H9 (cell line): ENCODE data around the gene AMACR. TPM values are rescaled to one million over a fixed set of nuclear protein-coding genes. Genes with fewer than 3 reads are reported as not detected.

ENCODE experiments used
- DNase-seq: peaks from one replicate; pipeline ENCODE4 v3.0.0-alpha.2; 2017
- H2AFZ ChIP-seq: one replicate; pipeline ENCODE4 v1.6.1; 2013; ENCODE audit warnings: mild to moderate bottlenecking, low read length, control low read depth, moderate library complexity
- H2AK5ac ChIP-seq: 2 replicates; pipeline ENCODE4 v1.6.1; 2013; ENCODE audit warnings: low read length, control low read depth, mixed read lengths; ENCODE audit not compliant: insufficient read length
- H2BK120ac ChIP-seq: one replicate; pipeline ENCODE4 v1.6.1; 2013; ENCODE audit warnings: low read depth, mild to moderate bottlenecking, low read length, control low read depth, inconsistent platforms; ENCODE audit not compliant: poor library complexity, severe bottlenecking
- H2BK12ac ChIP-seq: 2 replicates; pipeline ENCODE4 v1.6.1; 2013; ENCODE audit warnings: low read length, control low read depth, mixed read lengths, low read depth; ENCODE audit not compliant: insufficient read length
- H2BK15ac ChIP-seq: 2 replicates; pipeline ENCODE4 v1.6.1; 2013; ENCODE audit warnings: low read depth, low read length, control low read depth
- H2BK20ac ChIP-seq: one replicate; pipeline ENCODE4 v1.6.1; 2013; ENCODE audit warnings: low read depth, mild to moderate bottlenecking, low read length, control low read depth, inconsistent platforms; ENCODE audit not compliant: poor library complexity, severe bottlenecking
- H2BK5ac ChIP-seq: 2 replicates; pipeline ENCODE4 v1.6.1; 2013; ENCODE audit warnings: low read length, control low read depth, mixed read lengths; ENCODE audit not compliant: insufficient read length
- H3K14ac ChIP-seq: 2 replicates; pipeline ENCODE4 v1.6.1; 2013; ENCODE audit warnings: low read length, control low read depth; ENCODE audit not compliant: insufficient read depth
- H3K18ac ChIP-seq: 2 replicates; pipeline ENCODE4 v1.6.1; 2013; ENCODE audit warnings: low read depth, mild to moderate bottlenecking, mixed read lengths, low read length, control low read depth; ENCODE audit not compliant: insufficient read length
- H3K23ac ChIP-seq: 2 replicates; pipeline ENCODE4 v1.6.1; 2013; ENCODE audit warnings: low read length, control low read depth, mixed read lengths, low read depth; ENCODE audit not compliant: insufficient read length
- H3K23me2 ChIP-seq: 2 replicates; pipeline ENCODE4 v1.6.1; 2013; ENCODE audit warnings: low read depth, mild to moderate bottlenecking, mixed read lengths, low read length, control low read depth; ENCODE audit not compliant: insufficient read length, poor library complexity, severe bottlenecking
- H3K27ac ChIP-seq: 2 replicates; pipeline ENCODE4 v1.5.1; 2013; ENCODE audit warnings: low read length, control low read depth, mixed read lengths, low read depth; ENCODE audit not compliant: insufficient read length
- H3K27me3 ChIP-seq: 2 replicates; pipeline ENCODE4 v1.6.1; 2013; ENCODE audit warnings: low read length, control low read depth, inconsistent platforms; ENCODE audit not compliant: insufficient read depth
- H3K4ac ChIP-seq: 2 replicates; pipeline ENCODE4 v1.6.1; 2013; ENCODE audit warnings: low read depth, mild to moderate bottlenecking, control low read depth, inconsistent platforms, low read length, moderate library complexity
- H3K4me1 ChIP-seq: 2 replicates; pipeline ENCODE4 v1.6.1; 2013; ENCODE audit warnings: low read length, control low read depth, inconsistent platforms; ENCODE audit not compliant: insufficient read depth
- H3K4me2 ChIP-seq: 2 replicates; pipeline ENCODE4 v1.6.1; 2013; ENCODE audit warnings: low read length, control low read depth, mixed read lengths; ENCODE audit not compliant: insufficient read length, insufficient read depth
- H3K56ac ChIP-seq: 2 replicates; pipeline ENCODE4 v1.6.1; 2013; ENCODE audit warnings: low read depth, mild to moderate bottlenecking, mixed read lengths, low read length, control low read depth; ENCODE audit not compliant: insufficient read length
- H3K79me1 ChIP-seq: 2 replicates; pipeline ENCODE4 v1.6.1; 2013; ENCODE audit warnings: low read depth, mild to moderate bottlenecking, moderate library complexity, low read length, control low read depth, inconsistent platforms; ENCODE audit not compliant: insufficient read depth, poor library complexity, severe bottlenecking
- H3K79me2 ChIP-seq: 2 replicates; pipeline ENCODE4 v1.6.1; 2013; ENCODE audit warnings: low read length, control low read depth, inconsistent platforms; ENCODE audit not compliant: insufficient read depth
- H3K9ac ChIP-seq: 2 replicates; pipeline ENCODE4 v1.6.1; 2013; ENCODE audit warnings: low read length, control low read depth, mixed read lengths; ENCODE audit not compliant: insufficient read length; ENCODE audit errors: extremely low read depth
- H3K9me3 ChIP-seq: one replicate; pipeline ENCODE4 v1.6.1; 2013; ENCODE audit warnings: low read depth, low read length, inconsistent platforms; ENCODE audit not compliant: control insufficient read depth
- H3T11ph ChIP-seq: one replicate; pipeline ENCODE4 v1.6.1; 2013; ENCODE audit warnings: mild to moderate bottlenecking, low read length, control low read depth, inconsistent platforms
- H4K20me1 ChIP-seq: one replicate; pipeline ENCODE4 v1.6.1; 2013; ENCODE audit not compliant: control insufficient read depth, insufficient read length, insufficient read depth
- H4K5ac ChIP-seq: 2 replicates; pipeline ENCODE4 v1.6.1; 2013; ENCODE audit warnings: low read depth, mild to moderate bottlenecking, mixed read lengths, low read length, control low read depth; ENCODE audit not compliant: insufficient read length
- H4K8ac ChIP-seq: replicated peaks from 2 replicates; pipeline ENCODE4 v1.6.1; 2013; ENCODE audit warnings: low read length, control low read depth, mixed read lengths, low read depth; ENCODE audit not compliant: insufficient read length
- H4K91ac ChIP-seq: 2 replicates; pipeline ENCODE4 v1.6.1; 2013; ENCODE audit warnings: low read depth, mild to moderate bottlenecking, moderate library complexity, mixed read lengths, low read length, control low read depth; ENCODE audit not compliant: insufficient read length
- H3K27ac Mint-ChIP-seq, 3 experiments: 2 replicates in 2 of 3; 3 replicates in 1 of 3; pipeline ENCODE4 v1.8.0; 2020 to 2021; ENCODE audit warnings: mixed read lengths in 3 of 3, mild to moderate bottlenecking in 1 of 3, moderate library complexity in 1 of 3
- H3K27me3 Mint-ChIP-seq: 2 replicates; pipeline ENCODE4 v1.8.0; 2021; ENCODE audit warnings: low read depth, mild to moderate bottlenecking, moderate library complexity, mixed read lengths
- H3K36me3 Mint-ChIP-seq, 3 experiments: 2 replicates in 2 of 3; 3 replicates in 1 of 3; pipeline ENCODE4 v1.8.0; 2020 to 2021; ENCODE audit warnings: low read depth in 3 of 3, mixed read lengths in 3 of 3; ENCODE audit not compliant: insufficient read depth in 1 of 3
- H3K4me1 Mint-ChIP-seq, 2 experiments: 2 replicates each; pipeline ENCODE4 v1.8.0; 2020; ENCODE audit warnings: mixed read lengths in 2 of 2
- H3K4me3 Mint-ChIP-seq, 2 experiments: 2 replicates in 1 of 2; 3 replicates in 1 of 2; pipeline ENCODE4 v1.8.0; 2020 to 2021; ENCODE audit warnings: mild to moderate bottlenecking in 2 of 2, mixed read lengths in 2 of 2, moderate library complexity in 1 of 2
- H3K9me3 Mint-ChIP-seq, 2 experiments: 2 replicates in 1 of 2; 3 replicates in 1 of 2; pipeline ENCODE4 v1.8.0; 2020; ENCODE audit warnings: mild to moderate bottlenecking in 2 of 2, mixed read lengths in 2 of 2, moderate library complexity in 1 of 2
- WGBS: extraction: QIAGEN DNeasy Blood & Tissue Kit; methylation state at CpG from one replicate; pipeline ENCODE4 v1.1.7; 2013; ENCODE audit warnings: missing lambda C conversion rate, low lambda C conversion rate, mixed read lengths; ENCODE audit not compliant: insufficient read length; ENCODE audit errors: extremely low coverage; 5-methylcytosine and 5-hydroxymethylcytosine counted together
- total RNA-seq: library from RNA; stranded (reverse); gene quantifications from 2 replicates; pipeline ENCODE4 v1.2.1, GENCODE V29; 2021
- TF ChIP-seq, protein P1 (sequence below): fragments of 200-600 bp; sonication (generic); conservative IDR thresholded peaks from 3 replicates; pipeline ENCODE4 v1.8.0; 2021; ENCODE audit warnings: antibody characterized with exemption, mild to moderate bottlenecking

The AMACR gene
- total RNA-seq, 1 experiment from 2014 or later, result 9.7 TPM

DNA sequence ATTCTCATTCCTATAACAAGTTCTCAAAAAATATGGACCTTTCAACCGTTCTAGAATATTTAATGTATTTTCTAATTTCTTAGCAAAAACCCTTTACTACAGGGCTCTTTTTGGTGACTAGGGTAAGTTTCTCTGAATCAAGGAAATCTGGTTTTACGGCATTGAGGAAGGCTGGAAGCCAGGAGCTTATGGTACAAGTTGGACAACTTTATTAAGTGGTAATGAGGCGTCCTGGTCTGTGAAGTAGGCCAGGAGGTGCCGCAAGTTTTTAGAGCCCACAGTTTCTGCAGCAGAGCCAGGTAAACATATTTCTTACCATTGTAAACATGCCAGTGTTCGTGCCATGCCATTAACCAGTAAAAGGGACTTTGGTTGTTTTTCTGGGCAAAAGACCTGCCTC lies 49.7 kb upstream of the AMACR start:
- H3K36me3 Mint-ChIP-seq, result peaks cover 17 to 25% (median 25%) of the 10 kb centered on the region in 3 experiments

More for the DNA sequence above, 49.7 kb upstream of the AMACR start:
- no peaks in the 10 kb centered on the region for H3K79me1 ChIP-seq
- no peak overlapping the region for H3K27ac Mint-ChIP-seq
- H4K91ac ChIP-seq, result no peak overlapping the region
- no peak overlapping the region for H2BK5ac ChIP-seq
- no peak overlapping the region for H3K4me3 Mint-ChIP-seq
- DNase-seq, result no peak
- H2BK12ac ChIP-seq, result no peak overlapping the region
- H3K27ac ChIP-seq, result no peak overlapping the region
- TF ChIP-seq, protein P1, sequence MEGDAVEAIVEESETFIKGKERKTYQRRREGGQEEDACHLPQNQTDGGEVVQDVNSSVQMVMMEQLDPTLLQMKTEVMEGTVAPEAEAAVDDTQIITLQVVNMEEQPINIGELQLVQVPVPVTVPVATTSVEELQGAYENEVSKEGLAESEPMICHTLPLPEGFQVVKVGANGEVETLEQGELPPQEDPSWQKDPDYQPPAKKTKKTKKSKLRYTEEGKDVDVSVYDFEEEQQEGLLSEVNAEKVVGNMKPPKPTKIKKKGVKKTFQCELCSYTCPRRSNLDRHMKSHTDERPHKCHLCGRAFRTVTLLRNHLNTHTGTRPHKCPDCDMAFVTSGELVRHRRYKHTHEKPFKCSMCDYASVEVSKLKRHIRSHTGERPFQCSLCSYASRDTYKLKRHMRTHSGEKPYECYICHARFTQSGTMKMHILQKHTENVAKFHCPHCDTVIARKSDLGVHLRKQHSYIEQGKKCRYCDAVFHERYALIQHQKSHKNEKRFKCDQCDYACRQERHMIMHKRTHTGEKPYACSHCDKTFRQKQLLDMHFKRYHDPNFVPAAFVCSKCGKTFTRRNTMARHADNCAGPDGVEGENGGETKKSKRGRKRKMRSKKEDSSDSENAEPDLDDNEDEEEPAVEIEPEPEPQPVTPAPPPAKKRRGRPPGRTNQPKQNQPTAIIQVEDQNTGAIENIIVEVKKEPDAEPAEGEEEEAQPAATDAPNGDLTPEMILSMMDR, result no peak
- H2AFZ ChIP-seq, result no peak overlapping the region
- no peaks in the 10 kb centered on the region for H3K9me3 ChIP-seq
- no peak overlapping the region for H3K9ac ChIP-seq
- no peak overlapping the region for H2BK20ac ChIP-seq
- no peak overlapping the region for H3T11ph ChIP-seq
- H2BK15ac ChIP-seq, result no peak overlapping the region
- H3K27me3 Mint-ChIP-seq, result no peaks in the 10 kb centered on the region
- H3K14ac ChIP-seq, result no peak overlapping the region
- no peaks in the 10 kb centered on the region for H3K4me1 Mint-ChIP-seq
- no peak overlapping the region for H3K4me2 ChIP-seq
- H3K9me3 Mint-ChIP-seq, result peaks cover 8 to 15% of the 10 kb centered on the region in 2 experiments
- H3K79me2 ChIP-seq, result no peaks in the 10 kb centered on the region
- H3K23me2 ChIP-seq, result no peaks in the 10 kb centered on the region
- no peak overlapping the region for H4K8ac ChIP-seq
- H2BK120ac ChIP-seq, result no peak overlapping the region
- H3K27me3 ChIP-seq, result no peaks in the 10 kb centered on the region
- no peaks in the 10 kb centered on the region for H4K20me1 ChIP-seq
- H3K4ac ChIP-seq, result no peak overlapping the region
- no peak overlapping the region for H2AK5ac ChIP-seq
- no peaks in the 10 kb centered on the region for H3K4me1 ChIP-seq
- WGBS, result no CpG with 5 or more reads among the region's 5 CpGs
- no peak overlapping the region for H3K56ac ChIP-seq
- H4K5ac ChIP-seq, result no peak overlapping the region
- no peak overlapping the region for H3K18ac ChIP-seq
- no peak overlapping the region for H3K23ac ChIP-seq
